Hypothalamus (tissue), 51 donors: Measurements from ENCODE around the gene CELF2.
"Not testable (repeated sequence)": the region's sequence is repeated elsewhere in the genome, so short reads cannot be mapped to it uniquely, and the experiment has no call there.

ENCODE experiments used
- DNase-seq, 51 donors: peaks; one replicate each; lab custom pipeline; 2025; lab: John Stamatoyannopoulos, UW

Gene CELF2

GRCh38 chr10:11116361-11116760 is 98.7 kb downstream of the CELF2 start:
- no peak for DNase-seq

- DNase-seq = no peak
Observed at GRCh38 chr10:11116817-11117216, 99.1 kb downstream of the CELF2 start.

GRCh38 chr10:11118686-11119085 is 101.0 kb downstream of the CELF2 start:
- DNase-seq = no peak

- DNase-seq = no peak
Observed at GRCh38 chr10:11119843-11120242, 102.2 kb downstream of the CELF2 start.

GRCh38 chr10:11120711-11121110 is 103.0 kb downstream of the CELF2 start:
- DNase-seq = no peak

GRCh38 chr10:11123892-11124291 is 106.2 kb downstream of the CELF2 start:
- not testable (repeated sequence) for DNase-seq

- DNase-seq = no peak
Observed at GRCh38 chr10:11125004-11125403, 107.3 kb downstream of the CELF2 start.

GRCh38 chr10:11127017-11127416 is 109.3 kb downstream of the CELF2 start:
- DNase-seq = not testable (repeated sequence)

GRCh38 chr10:11131112-11131639 is 113.5 kb downstream of the CELF2 start:
- DNase-seq = no peak

GRCh38 chr10:11134411-11134810 is 116.7 kb downstream of the CELF2 start:
- DNase-seq = no peak

- no peak for DNase-seq
Observed at GRCh38 chr10:11135709-11136108, 118.0 kb downstream of the CELF2 start.

- DNase-seq = no peak
Observed at GRCh38 chr10:11138314-11139033, 120.8 kb downstream of the CELF2 start.

- no peak for DNase-seq
Observed at GRCh38 chr10:11140963-11141362, 123.3 kb downstream of the CELF2 start.

- no peak for DNase-seq
Observed at GRCh38 chr10:11141571-11142091, 124.0 kb downstream of the CELF2 start.

GRCh38 chr10:11142777-11143176 is 125.1 kb downstream of the CELF2 start:
- no peak for DNase-seq

GRCh38 chr10:11143242-11143641 is 125.6 kb downstream of the CELF2 start:
- no peak for DNase-seq

GRCh38 chr10:11144626-11145494 is 127.2 kb downstream of the CELF2 start:
- no peak for DNase-seq

- DNase-seq = peak in 2 of 51 donors; percentile 14 to 30
Observed at GRCh38 chr10:11145495-11145855, 127.8 kb downstream of the CELF2 start.

GRCh38 chr10:11146402-11147171 is 128.9 kb downstream of the CELF2 start:
- DNase-seq = no peak

- DNase-seq = peak in 4 of 51 donors; percentile 6 to 56 (median 10)
Observed at GRCh38 chr10:11147722-11148121, 130.1 kb downstream of the CELF2 start.
